Measurements from ENCODE around the gene MRPS9.

- TF ChIP-seq SMC3 (conservative IDR thresholded peaks at IDR 0.05; ENCODE audit: poor library complexity) (no peak), POLR2AphosphoS5 (IDR thresholded peaks at IDR 0.05) (no peak), EZH2 (IDR thresholded peaks at IDR 0.05; ENCODE audit: borderline replicate concordance, insufficient read depth, low read length, poor library complexity, severe bottlenecking) (no peak), EP300 (conservative IDR thresholded peaks at IDR 0.05; ENCODE audit: poor library complexity, severe bottlenecking) (no peak), REST (IDR thresholded peaks at IDR 0.05; ENCODE audit: borderline replicate concordance) (no peak)
- TF ChIP-seq, protein P1, sequence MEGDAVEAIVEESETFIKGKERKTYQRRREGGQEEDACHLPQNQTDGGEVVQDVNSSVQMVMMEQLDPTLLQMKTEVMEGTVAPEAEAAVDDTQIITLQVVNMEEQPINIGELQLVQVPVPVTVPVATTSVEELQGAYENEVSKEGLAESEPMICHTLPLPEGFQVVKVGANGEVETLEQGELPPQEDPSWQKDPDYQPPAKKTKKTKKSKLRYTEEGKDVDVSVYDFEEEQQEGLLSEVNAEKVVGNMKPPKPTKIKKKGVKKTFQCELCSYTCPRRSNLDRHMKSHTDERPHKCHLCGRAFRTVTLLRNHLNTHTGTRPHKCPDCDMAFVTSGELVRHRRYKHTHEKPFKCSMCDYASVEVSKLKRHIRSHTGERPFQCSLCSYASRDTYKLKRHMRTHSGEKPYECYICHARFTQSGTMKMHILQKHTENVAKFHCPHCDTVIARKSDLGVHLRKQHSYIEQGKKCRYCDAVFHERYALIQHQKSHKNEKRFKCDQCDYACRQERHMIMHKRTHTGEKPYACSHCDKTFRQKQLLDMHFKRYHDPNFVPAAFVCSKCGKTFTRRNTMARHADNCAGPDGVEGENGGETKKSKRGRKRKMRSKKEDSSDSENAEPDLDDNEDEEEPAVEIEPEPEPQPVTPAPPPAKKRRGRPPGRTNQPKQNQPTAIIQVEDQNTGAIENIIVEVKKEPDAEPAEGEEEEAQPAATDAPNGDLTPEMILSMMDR (IDR thresholded peaks at IDR 0.05; ENCODE audit: poor library complexity, severe bottlenecking), result no peak
Measured at GRCh38 chr2:105111365-105112150, 73.7 kb downstream of the MRPS9 start.

Measured in neural cell (in vitro differentiated cells).